Transverse colon (tissue), 4 donors: ENCODE data around the gene PPL. TPM values are rescaled to one million over a fixed set of nuclear protein-coding genes. Genes with fewer than 3 reads are reported as not detected.

Experiments used
- DNase-seq: peaks from one replicate; pipeline ENCODE4 v3.0.0-alpha.2; 2019
- H3K27ac ChIP-seq, 4 donors: fragments of 200-600 bp; sonication (generic); 2 replicates each; pipeline ENCODE4 v1.5.1; 2016 to 2018; ENCODE audit warnings: inconsistent platforms in 4 of 4
- H3K27me3 ChIP-seq: fragments of 200-600 bp; sonication (generic); 2 replicates; pipeline ENCODE4 v1.5.1; 2017; ENCODE audit warnings: inconsistent platforms
- H3K36me3 ChIP-seq, 4 donors: fragments of 200-600 bp; sonication (generic); 2 replicates each; pipeline ENCODE4 v1.5.1; 2017 to 2019; ENCODE audit warnings: inconsistent platforms in 4 of 4
- H3K4me1 ChIP-seq, 4 donors: fragments of 200-600 bp; sonication (generic); 2 replicates each; pipeline ENCODE4 v1.5.1; 2017 to 2020; ENCODE audit warnings: inconsistent platforms in 4 of 4
- H3K4me3 ChIP-seq, 4 donors: fragments of 200-600 bp; sonication (generic); 1 replicate in 1 of 4; 2 replicates in 3 of 4; pipeline versions ENCODE4 v1.5.1 to v1.6.1; 2017 to 2019; ENCODE audit warnings: inconsistent platforms in 4 of 4
- H3K9me3 ChIP-seq, 2 donors: fragments of 200-600 bp; sonication (generic); 2 replicates each; pipeline ENCODE4 v1.5.1; 2017 to 2019; ENCODE audit warnings: inconsistent platforms in 2 of 2
- CTCF ChIP-seq, 5 experiments: fragments of 200-600 bp in 3 of 5; fragments of 450-650 bp in 2 of 5; sonication (generic) in 3 of 5; IDR thresholded peaks; 1 replicate in 2 of 5; 2 replicates in 3 of 5; pipeline ENCODE4 v1.5.1; 2016 to 2017; ENCODE audit warnings: antibody characterized with exemption in 5 of 5, inconsistent platforms in 3 of 5, mild to moderate bottlenecking in 2 of 5, moderate library complexity in 1 of 5
- EP300 ChIP-seq: sonication (generic); formaldehyde crosslinking; IDR thresholded peaks from one replicate; pipeline ENCODE4 v1.6.1; 2017; ENCODE audit warnings: antibody characterized with exemption, low read depth
- POLR2A ChIP-seq: fragments of 450-650 bp; IDR thresholded peaks from one replicate; pipeline ENCODE4 v1.6.1; 2016; ENCODE audit warnings: antibody characterized with exemption, mild to moderate bottlenecking, moderate library complexity
- POLR2AphosphoS5 ChIP-seq, 3 donors: sonication (generic); formaldehyde crosslinking; IDR thresholded peaks; one replicate each; pipeline ENCODE4 v1.6.1; 2016; ENCODE audit warnings: antibody characterized with exemption in 3 of 3
- WGBS, 2 donors: methylation state at CpG; one replicate each; pipeline ENCODE4 v1.1.5; 2018; ENCODE audit warnings: low coverage in 1 of 2; 5-methylcytosine and 5-hydroxymethylcytosine counted together
- in situ Hi-C, 4 donors: fragments of 200-750 bp; cut with MboI; loops; one replicate each; pipeline versions ENCODE4 v1.15.0 to v1.15.1; 2017; ENCODE audit warnings: low sequenced_read_pairs in 3 of 4, low pct_ligation_motif_present in 1 of 4, low pct_unique_long_range_greater_than_20kb in 1 of 4
- intact Hi-C: fragments of 100-400 bp; cut with DNase I; formaldehyde crosslinking; loops from one replicate; pipeline ENCODE4 v1.15.1; 2023; ENCODE audit warnings: low total_unique reads
- total RNA-seq, 4 donors: library from RNA; depleted of rRNA; stranded (reverse); fragments of >200 nt; gene quantifications; one replicate each; pipeline ENCODE4 v1.1.0, GENCODE V29; 2016

The PPL gene
- total RNA-seq, 4 donors from 2014 or later: 13.5 to 28.8 (median 22.8) TPM

- Histone ChIP-seq H3K27me3 (no peaks in the 10 kb centered on the region), H3K36me3 (peaks cover 0 to 74% (median 24%) of the 10 kb centered on the region in 4 donors), H3K4me1 (no peaks in the 10 kb centered on the region), H3K27ac (no peak overlapping the region), H3K4me3 (no peak overlapping the region), H3K9me3 (no peaks in the 10 kb centered on the region)
- WGBS, 2 donors: 92 to 100% methylated on average over 1 to 34 of the region's 34 CpGs
- intact Hi-C loops: no loop called here
- no peak for DNase-seq
- in situ Hi-C loops: no loop called here
- TF ChIP-seq POLR2AphosphoS5 (IDR thresholded peaks at IDR 0.05): no peak
- no peak for TF ChIP-seq CTCF (IDR thresholded peaks at IDR 0.05)
- no peak for TF ChIP-seq POLR2A
- no peak for TF ChIP-seq EP300
Observed at GRCh38 chr16:4884209-4884608, 52.7 kb downstream of the PPL start.

GRCh38 chr16:4883501-4883900, 53.4 kb downstream of the PPL start:
- in situ Hi-C loops (no loop called here), intact Hi-C loops (no loop called here)

GRCh38 chr16:4882633-4883285, 54.2 kb downstream of the PPL start:
- in situ Hi-C loops: no loop called here
- no peak for TF ChIP-seq POLR2A
- no peak for TF ChIP-seq EP300
- no peak for TF ChIP-seq POLR2AphosphoS5 (IDR thresholded peaks at IDR 0.05)
- no peak for TF ChIP-seq CTCF (IDR thresholded peaks at IDR 0.05)
- intact Hi-C loops: no loop called here
- Histone ChIP-seq H3K27me3 (no peaks in the 10 kb centered on the region), H3K36me3 (peaks cover 0 to 85% (median 32%) of the 10 kb centered on the region in 4 donors), H3K27ac (no peak overlapping the region), H3K4me1 (no peaks in the 10 kb centered on the region), H3K9me3 (no peaks in the 10 kb centered on the region), H3K4me3 (no peak overlapping the region)
- DNase-seq: no peak
- 86 to 100% methylated on average over 2 to 11 of the region's 11 CpGs for WGBS, 2 donors

More at GRCh38 chr16:4883501-4883900, 53.4 kb downstream of the PPL start:
- Histone ChIP-seq H3K36me3 (peaks cover 0 to 79% (median 28%) of the 10 kb centered on the region in 4 donors), H3K27me3 (no peaks in the 10 kb centered on the region), H3K9me3 (no peaks in the 10 kb centered on the region), H3K27ac (no peak overlapping the region), H3K4me1 (no peaks in the 10 kb centered on the region), H3K4me3 (no peak overlapping the region)
- no peak for DNase-seq
- TF ChIP-seq CTCF (IDR thresholded peaks at IDR 0.05): no peak
- WGBS, 2 donors: 97 to 100% methylated on average over 7 to 25 of the region's 25 CpGs

GRCh38 chr16:4882000-4882632, 54.8 kb downstream of the PPL start:
- Histone ChIP-seq H3K36me3 (peaks cover 0 to 87% (median 35%) of the 10 kb centered on the region in 4 donors), H3K27ac (no peak overlapping the region), H3K9me3 (no peaks in the 10 kb centered on the region), H3K4me1 (no peaks in the 10 kb centered on the region), H3K27me3 (no peaks in the 10 kb centered on the region), H3K4me3 (no peak overlapping the region)
- in situ Hi-C loops: no loop called here
- TF ChIP-seq EP300: no peak
- no peak for TF ChIP-seq CTCF (IDR thresholded peaks at IDR 0.05)
- TF ChIP-seq POLR2AphosphoS5 (IDR thresholded peaks at IDR 0.05): no peak
- no peak for TF ChIP-seq POLR2A
- WGBS, 2 donors: 50 to 75% methylated on average over 8 to 14 of the region's 14 CpGs
- DNase-seq: no peak
- intact Hi-C loops: no loop called here
